HEK293T (cell line): ENCODE data around the gene POLR2I.

ENCODE experiments used
- CTCF ChIA-PET: fragments of 350-600 bp; formaldehyde crosslinking; extraction: SDS; loops from one replicate; lab custom pipeline; 2021; ENCODE audit warnings: antibody characterized with exemption, inconsistent platforms; lab: Yijun Ruan, JAX
- POLR2A ChIA-PET: fragments of 350-600 bp; formaldehyde crosslinking; extraction: SDS; loops from one replicate; lab custom pipeline; 2020; ENCODE audit warnings: antibody characterized with exemption, inconsistent platforms; lab: Yijun Ruan, JAX
- DNase-seq: peaks from one replicate; pipeline ENCODE4 v3.0.0; 2012; ENCODE audit warnings: mixed read lengths; ENCODE audit errors: extremely low spot score
- ARNT ChIP-seq: fragments of 450-650 bp; IDR thresholded peaks from 2 replicates; pipeline ENCODE4 v1.6.1; 2017; ENCODE audit warnings: mild to moderate bottlenecking
- BHLHE40 ChIP-seq: fragments of 450-650 bp; IDR thresholded peaks from 2 replicates; pipeline ENCODE4 v1.6.1; 2016; ENCODE audit warnings: mild to moderate bottlenecking, moderate library complexity, borderline replicate concordance
- CTBP1 ChIP-seq: fragments of 450-650 bp; IDR thresholded peaks from 2 replicates; pipeline ENCODE4 v1.6.1; 2016; ENCODE audit warnings: borderline replicate concordance
- ELF4 ChIP-seq: fragments of 450-650 bp; IDR thresholded peaks from 2 replicates; pipeline ENCODE4 v1.6.1; 2017; ENCODE audit warnings: antibody characterized with exemption
- FOXA1 ChIP-seq: fragments of 450-650 bp; IDR thresholded peaks from 2 replicates; pipeline ENCODE4 v1.6.1; 2016; ENCODE audit warnings: mild to moderate bottlenecking
- FOXK2 ChIP-seq: fragments of 450-650 bp; IDR thresholded peaks from 2 replicates; pipeline ENCODE4 v1.6.1; 2016; ENCODE audit warnings: mild to moderate bottlenecking
- FOXM1 ChIP-seq: fragments of 450-650 bp; IDR thresholded peaks from 2 replicates; pipeline ENCODE4 v1.6.1; 2017; ENCODE audit warnings: mild to moderate bottlenecking, borderline replicate concordance
- HDGF ChIP-seq: fragments of 450-650 bp; IDR thresholded peaks from 2 replicates; pipeline ENCODE4 v1.6.1; 2017; ENCODE audit warnings: antibody characterized with exemption, borderline replicate concordance
- L3MBTL2 ChIP-seq: fragments of 450-650 bp; conservative IDR thresholded peaks from 2 replicates; pipeline ENCODE4 v1.6.1; 2016; ENCODE audit warnings: mild to moderate bottlenecking
- LEF1 ChIP-seq: fragments of 450-650 bp; IDR thresholded peaks from 2 replicates; pipeline ENCODE4 v1.6.1; 2017; ENCODE audit warnings: mild to moderate bottlenecking, borderline replicate concordance
- NFRKB ChIP-seq: fragments of 450-650 bp; IDR thresholded peaks from 2 replicates; pipeline ENCODE4 v1.6.1; 2016; ENCODE audit warnings: mild to moderate bottlenecking, moderate library complexity
- SP1 ChIP-seq: fragments of 450-650 bp; IDR thresholded peaks from 2 replicates; pipeline ENCODE4 v1.6.1; 2017
- SUZ12 ChIP-seq: fragments of 450-650 bp; IDR thresholded peaks from 2 replicates; pipeline ENCODE4 v1.6.1; 2016; ENCODE audit warnings: mild to moderate bottlenecking
- TARDBP ChIP-seq: fragments of 450-650 bp; IDR thresholded peaks from 2 replicates; pipeline ENCODE4 v1.6.1; 2016
- ZNF384 ChIP-seq: fragments of 450-650 bp; IDR thresholded peaks from 2 replicates; pipeline ENCODE4 v1.6.1; 2016
- TF ChIP-seq, protein P1 (sequence below): fragments of 450-650 bp; IDR thresholded peaks from 2 replicates; pipeline ENCODE4 v1.6.1; 2016

The POLR2I gene

DNA sequence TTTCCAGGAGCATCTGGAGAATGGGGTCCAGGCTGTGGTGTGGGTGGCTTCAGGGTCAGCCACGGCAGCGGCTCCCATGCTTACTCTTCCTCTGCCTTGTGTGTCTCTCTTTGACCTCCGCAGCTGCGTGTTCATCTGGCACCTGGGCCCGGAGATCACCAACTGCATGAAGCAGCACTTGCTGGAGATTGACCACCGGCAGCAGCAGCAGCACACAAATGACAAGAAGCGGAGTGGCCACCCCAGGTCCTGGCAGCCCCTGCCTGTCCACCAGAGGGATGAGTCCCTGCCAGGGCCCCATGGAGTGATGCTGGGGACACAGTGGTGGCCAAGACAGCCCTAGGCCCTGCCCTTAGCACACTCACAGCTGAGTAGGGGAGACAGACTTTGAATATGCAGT lies 22.1 kb downstream of the POLR2I start:
- no peak for DNase-seq
- TF ChIP-seq ZNF384 (no peak), NFRKB (no peak), FOXA1 (no peak), CTBP1 (no peak), LEF1 (no peak), FOXK2 (no peak), SUZ12 (no peak), L3MBTL2 (no peak)
- POLR2A ChIA-PET: no interaction called here
- CTCF ChIA-PET: no interaction called here

DNA sequence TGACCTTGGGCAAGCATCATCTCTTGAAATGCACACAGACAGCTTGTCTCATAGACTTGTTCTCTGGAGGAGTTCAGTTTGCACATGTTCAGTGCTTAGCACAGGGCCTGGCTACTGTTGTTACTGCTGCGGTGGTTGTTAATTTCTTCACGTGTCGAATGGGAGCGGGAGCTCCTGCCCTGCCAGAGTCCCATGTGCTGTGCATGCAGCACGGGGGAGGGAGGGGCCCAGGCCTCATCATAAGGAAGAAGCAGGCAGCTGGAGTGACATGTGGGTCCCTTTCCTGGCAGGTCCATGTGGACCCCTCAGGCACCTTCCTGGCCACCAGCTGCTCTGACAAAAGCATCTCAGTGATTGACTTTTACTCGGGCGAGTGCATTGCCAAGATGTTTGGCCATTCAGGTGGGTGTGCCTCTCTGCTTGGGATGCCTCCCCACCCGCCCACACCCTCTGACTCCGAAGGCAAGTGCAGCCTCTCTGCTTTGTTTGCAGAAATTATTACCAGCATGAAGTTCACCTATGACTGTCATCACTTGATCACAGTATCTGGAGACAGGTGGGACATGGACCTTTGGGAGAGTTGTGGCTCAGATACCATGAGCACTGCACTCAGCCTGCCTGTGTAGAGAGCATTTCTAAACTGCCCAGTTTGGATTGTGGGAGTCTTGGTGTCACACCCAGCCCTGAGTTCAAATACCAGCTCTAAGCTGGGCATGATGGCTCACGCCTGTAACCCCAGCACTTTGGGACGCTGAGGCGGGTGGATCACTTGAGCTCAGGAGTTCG lies 23.6 kb downstream of the POLR2I start:
- POLR2A ChIA-PET: interaction anchor here (0.7 to 1.4 kb wide), 3 partner anchors 16 to 37 kb away, joined by 3 to 5 read pairs (median 3); partner anchors contain the start of genes POLR2I and TBCB
- no peak for DNase-seq
- CTCF ChIA-PET: no interaction called here
- TF ChIP-seq ARNT (no peak), LEF1 (no peak), CTBP1 (no peak), NFRKB (no peak), HDGF (no peak), TARDBP (no peak), SUZ12 (no peak), ELF4 (no peak), FOXM1 (no peak), FOXK2 (no peak)

DNA sequence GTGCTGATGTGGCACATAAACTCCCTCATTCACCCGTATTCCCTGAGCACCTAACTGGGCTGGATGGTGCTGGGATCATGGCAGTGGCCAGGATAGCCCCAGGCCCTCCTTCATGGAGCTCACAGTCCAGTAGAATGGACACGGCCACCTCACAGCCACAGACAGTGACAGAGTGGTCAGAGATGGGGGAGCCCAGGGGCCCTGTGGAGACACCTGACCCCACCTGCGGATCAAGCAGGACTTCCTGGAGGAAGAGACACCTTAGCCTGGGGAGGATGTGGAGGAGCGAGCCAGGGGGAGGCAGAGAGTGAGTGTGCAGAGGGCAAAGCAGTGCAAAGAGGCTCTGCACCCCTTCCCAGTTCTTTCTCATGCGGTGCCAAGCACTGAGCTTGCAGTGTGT lies 24.8 kb downstream of the POLR2I start:
- no peak for DNase-seq
- ChIA-PET CTCF (no interaction called here), POLR2A (interaction anchor here (1.4 kb wide), 1 partner anchor 25 kb away, joined by 4 read pairs; the partner anchor contains the start of gene POLR2I)
- TF ChIP-seq BHLHE40 (no peak), TARDBP (no peak), LEF1 (no peak), HDGF (no peak), L3MBTL2 (no peak), FOXK2 (no peak)

DNA sequence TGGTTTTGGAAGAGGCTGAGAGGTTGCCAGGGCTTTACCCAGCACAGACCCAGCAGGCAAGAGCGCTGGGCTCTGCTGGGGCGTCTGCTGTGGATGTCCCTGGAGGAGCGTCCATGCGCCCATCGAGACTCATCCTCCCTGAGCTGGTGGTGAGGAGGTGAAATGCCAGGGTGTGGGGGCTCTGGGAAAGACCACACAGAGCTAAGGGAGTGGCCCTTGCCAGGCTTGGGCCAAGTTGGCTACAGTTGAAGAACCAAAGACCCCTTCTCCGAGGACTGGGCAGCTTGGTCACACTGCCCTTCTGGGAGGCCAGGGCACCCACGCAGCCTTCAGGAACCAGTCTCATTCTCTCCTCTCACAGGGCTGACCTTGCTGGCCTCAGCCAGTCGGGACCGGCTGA lies 28.3 kb downstream of the POLR2I start:
- TF ChIP-seq, protein P1, sequence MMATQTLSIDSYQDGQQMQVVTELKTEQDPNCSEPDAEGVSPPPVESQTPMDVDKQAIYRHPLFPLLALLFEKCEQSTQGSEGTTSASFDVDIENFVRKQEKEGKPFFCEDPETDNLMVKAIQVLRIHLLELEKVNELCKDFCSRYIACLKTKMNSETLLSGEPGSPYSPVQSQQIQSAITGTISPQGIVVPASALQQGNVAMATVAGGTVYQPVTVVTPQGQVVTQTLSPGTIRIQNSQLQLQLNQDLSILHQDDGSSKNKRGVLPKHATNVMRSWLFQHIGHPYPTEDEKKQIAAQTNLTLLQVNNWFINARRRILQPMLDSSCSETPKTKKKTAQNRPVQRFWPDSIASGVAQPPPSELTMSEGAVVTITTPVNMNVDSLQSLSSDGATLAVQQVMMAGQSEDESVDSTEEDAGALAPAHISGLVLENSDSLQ: no peak
- TF ChIP-seq SUZ12 (no peak), SP1 (no peak), HDGF (no peak), LEF1 (no peak), ZNF384 (no peak), FOXM1 (no peak), NFRKB (no peak), FOXA1 (no peak), CTBP1 (no peak), L3MBTL2 (no peak), BHLHE40 (no peak), ELF4 (no peak), FOXK2 (no peak), ARNT (no peak), TARDBP (no peak)
- CTCF ChIA-PET: no interaction called here
- POLR2A ChIA-PET: no interaction called here
- no peak for DNase-seq

DNA sequence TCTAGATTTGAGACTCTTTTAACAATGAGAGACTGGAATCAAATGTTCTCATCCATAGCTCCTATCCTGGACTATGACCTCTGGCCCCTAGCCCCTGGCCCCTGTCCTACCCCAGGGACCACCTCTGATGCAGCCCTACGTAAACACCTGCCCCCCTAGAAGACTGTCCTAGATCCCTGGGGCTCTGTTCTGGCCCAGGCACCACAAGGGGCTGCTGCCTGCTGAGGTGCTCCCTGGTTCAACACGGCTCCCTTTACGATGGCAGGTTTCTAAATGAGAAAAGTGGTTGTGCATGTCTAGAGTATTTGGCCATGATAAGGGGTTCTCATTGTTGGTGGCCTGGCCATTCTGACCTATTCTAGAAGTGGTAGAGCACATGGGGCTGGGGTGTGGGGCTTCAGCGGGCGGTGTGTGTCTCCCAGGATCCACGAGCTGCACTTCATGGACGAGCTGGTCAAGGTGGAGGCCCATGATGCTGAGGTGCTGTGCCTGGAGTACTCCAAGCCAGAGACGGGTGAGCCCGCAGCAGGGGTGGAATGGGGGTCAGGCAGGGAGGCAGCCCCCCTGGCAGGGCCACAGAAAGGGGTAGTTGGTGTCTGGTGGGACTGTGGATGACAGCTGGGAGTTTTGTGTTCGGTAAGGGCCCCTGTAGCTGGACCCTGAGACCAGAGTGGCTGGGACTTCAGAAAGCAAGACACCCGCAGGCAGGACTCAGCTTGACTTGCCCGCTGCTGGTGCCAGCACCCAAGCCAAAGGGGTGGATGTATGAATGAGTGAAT lies 30.3 kb downstream of the POLR2I start:
- POLR2A ChIA-PET: no interaction called here
- CTCF ChIA-PET: no interaction called here

DNA sequence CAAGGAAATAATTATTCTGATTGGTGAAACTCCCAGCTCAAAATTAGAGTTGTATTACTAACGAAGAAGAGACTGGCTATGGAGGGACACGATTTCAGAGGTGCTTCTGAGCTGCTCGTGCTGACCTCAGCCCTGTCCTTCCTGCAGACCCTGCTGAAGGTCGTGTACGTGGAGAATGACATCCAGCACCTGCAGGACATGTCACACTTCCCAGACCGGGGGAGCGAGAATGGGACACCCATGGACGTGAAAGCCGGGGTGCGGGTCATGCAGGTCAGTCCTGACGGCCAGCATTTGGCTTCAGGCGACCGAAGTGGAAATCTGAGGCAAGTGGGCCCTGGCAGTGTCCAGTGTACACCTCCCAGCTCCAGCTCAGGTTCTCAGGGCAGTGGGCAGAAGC lies 31.8 kb downstream of the POLR2I start:
- CTCF ChIA-PET: no interaction called here
- no peak for DNase-seq
- POLR2A ChIA-PET: no interaction called here
- TF ChIP-seq TARDBP (no peak), HDGF (no peak), ARNT (no peak), BHLHE40 (no peak), FOXA1 (no peak), SUZ12 (no peak), ZNF384 (no peak), NFRKB (no peak), LEF1 (no peak), FOXM1 (no peak), SP1 (no peak)
- TF ChIP-seq, protein P1: no peak

More for the DNA sequence above, 30.3 kb downstream of the POLR2I start:
- TF ChIP-seq FOXM1 (no peak), BHLHE40 (no peak), CTBP1 (no peak), ELF4 (no peak), NFRKB (no peak), ZNF384 (no peak), FOXA1 (no peak), ARNT (no peak), TARDBP (no peak), FOXK2 (no peak), SUZ12 (no peak), L3MBTL2 (no peak), HDGF (no peak), SP1 (no peak)
- DNase-seq: no peak

DNA sequence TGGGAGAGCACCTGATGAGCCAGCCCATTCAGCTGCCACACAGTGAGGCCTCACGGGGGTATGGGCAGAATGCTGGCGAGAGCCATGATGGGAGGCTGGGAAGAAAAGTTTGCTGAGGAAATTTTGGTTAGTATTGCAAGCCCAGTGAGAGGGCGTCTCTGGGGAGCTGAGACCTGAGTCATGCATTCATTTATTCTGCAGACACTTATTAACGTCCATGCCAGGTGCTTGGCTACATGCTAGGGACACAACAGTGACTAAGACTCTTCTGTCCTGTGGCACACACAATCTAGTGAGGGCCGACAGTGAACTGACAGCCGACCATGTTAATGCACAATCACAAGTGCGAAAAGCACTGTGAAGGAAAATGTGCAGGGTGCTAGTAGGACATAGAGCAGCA lies 32.8 kb downstream of the POLR2I start:
- no peak for TF ChIP-seq ELF4
- TF ChIP-seq LEF1: no peak
- no peak for TF ChIP-seq BHLHE40
- no peak for TF ChIP-seq ARNT
- TF ChIP-seq CTBP1: no peak
- no peak for TF ChIP-seq FOXK2
- TF ChIP-seq L3MBTL2: no peak
- TF ChIP-seq, protein P1: no peak
- no peak for TF ChIP-seq ZNF384
- TF ChIP-seq NFRKB: no peak
- TF ChIP-seq FOXM1: no peak
- ChIA-PET POLR2A (no interaction called here), CTCF (no interaction called here)
- DNase-seq: no peak
